VCaP (cell line): ENCODE data around the gene UBE2E1.
A peak's percentile ranks its signal among the peaks of the same experiment; 100 is the strongest.
"Not testable (repeated sequence)": the region's sequence is repeated elsewhere in the genome, so short reads cannot be mapped to it uniquely, and the experiment has no call there.

Experiments
- H3K27ac ChIP-seq: fragments of 450-650 bp; 2 replicates; pipeline ENCODE4 v1.5.1; 2017
- TF ChIP-seq, protein P1 (sequence below): fragments of 450-650 bp; conservative IDR thresholded peaks from 2 replicates; pipeline ENCODE4 v1.5.1; 2017; ENCODE audit warnings: mild to moderate bottlenecking, moderate library complexity

The UBE2E1 gene

DNA sequence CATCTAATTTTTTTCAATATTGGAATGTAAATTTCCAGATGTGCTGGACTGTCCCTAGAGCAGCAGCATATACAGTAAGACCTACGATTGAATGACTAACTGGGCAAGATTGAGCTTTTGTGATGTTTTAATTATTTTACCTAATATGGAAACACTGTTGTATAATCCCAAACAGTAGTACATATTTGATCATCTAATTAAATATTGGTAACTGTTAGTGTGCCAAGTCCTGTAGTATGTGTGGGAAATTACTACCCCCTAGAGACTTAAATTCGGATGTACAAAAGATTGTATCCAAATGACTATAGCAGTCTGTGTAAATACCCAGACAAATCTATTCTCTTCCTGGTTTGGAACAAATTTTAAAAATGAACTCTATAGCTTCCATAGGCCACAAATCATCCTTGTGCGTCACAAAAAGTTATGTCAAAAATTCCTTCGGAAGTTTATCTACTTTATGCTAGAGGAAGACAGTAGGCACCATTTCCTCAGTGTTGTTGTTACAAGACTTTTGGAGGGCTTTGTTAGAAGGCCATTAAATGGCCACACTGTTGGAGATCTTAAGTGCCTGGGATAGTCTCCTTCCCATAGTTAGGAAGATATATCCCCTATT is 69.5 kb downstream of the UBE2E1 start:
- no peak overlapping the region for H3K27ac ChIP-seq
- TF ChIP-seq, protein P1, sequence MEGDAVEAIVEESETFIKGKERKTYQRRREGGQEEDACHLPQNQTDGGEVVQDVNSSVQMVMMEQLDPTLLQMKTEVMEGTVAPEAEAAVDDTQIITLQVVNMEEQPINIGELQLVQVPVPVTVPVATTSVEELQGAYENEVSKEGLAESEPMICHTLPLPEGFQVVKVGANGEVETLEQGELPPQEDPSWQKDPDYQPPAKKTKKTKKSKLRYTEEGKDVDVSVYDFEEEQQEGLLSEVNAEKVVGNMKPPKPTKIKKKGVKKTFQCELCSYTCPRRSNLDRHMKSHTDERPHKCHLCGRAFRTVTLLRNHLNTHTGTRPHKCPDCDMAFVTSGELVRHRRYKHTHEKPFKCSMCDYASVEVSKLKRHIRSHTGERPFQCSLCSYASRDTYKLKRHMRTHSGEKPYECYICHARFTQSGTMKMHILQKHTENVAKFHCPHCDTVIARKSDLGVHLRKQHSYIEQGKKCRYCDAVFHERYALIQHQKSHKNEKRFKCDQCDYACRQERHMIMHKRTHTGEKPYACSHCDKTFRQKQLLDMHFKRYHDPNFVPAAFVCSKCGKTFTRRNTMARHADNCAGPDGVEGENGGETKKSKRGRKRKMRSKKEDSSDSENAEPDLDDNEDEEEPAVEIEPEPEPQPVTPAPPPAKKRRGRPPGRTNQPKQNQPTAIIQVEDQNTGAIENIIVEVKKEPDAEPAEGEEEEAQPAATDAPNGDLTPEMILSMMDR: no peak

DNA sequence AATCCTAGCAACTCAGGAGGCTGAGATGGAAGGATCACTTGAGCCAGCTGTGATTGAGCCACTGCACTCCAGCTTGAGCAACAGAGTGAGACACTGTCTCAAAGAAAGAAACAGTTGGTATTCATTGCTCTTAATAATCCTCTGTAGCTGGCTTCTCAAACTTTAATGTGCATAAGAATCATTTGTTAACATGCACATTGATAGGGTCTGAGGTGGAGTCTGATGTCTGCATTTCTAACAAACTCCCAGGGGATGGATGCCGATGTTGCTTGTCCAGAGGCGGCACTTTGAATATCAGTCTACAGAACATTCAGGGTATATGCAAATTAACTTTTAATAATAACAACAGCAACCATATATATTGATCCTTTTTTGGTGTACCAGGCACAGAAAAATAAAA is 71.2 kb downstream of the UBE2E1 start:
- no peak overlapping the region for H3K27ac ChIP-seq
- TF ChIP-seq, protein P1: no peak

DNA sequence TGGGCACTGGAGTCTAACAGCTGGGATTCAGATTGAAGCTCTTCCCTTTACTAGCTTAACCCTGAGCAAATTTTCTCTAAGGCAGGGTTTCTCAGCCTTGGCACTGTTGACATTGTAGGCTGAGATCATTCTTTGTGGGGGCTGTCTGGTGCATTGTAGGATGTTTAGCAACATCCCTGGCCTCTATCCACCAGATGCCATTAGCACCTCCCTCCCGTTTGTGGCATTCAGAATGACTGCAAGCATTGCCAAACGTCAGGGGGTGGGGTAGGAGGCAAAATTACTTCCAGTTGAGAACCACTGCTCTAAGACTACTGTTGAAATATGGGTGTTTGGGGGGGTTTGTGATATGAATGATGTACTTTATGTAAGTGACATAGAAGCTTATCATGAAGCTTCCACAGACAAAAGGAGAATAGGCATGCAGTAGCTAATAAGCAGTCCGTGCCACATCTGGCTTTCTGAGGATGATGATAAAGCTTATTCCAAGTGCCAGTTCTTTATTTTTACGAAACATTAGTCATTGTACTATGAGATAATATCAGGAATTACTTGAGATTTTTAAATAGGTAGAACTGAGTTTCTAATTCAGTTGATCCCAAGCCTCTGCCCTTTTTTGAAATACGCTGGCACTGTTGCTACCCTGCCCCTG is 71.7 kb downstream of the UBE2E1 start:
- H3K27ac ChIP-seq: no peak overlapping the region
- TF ChIP-seq, protein P1: no peak

DNA sequence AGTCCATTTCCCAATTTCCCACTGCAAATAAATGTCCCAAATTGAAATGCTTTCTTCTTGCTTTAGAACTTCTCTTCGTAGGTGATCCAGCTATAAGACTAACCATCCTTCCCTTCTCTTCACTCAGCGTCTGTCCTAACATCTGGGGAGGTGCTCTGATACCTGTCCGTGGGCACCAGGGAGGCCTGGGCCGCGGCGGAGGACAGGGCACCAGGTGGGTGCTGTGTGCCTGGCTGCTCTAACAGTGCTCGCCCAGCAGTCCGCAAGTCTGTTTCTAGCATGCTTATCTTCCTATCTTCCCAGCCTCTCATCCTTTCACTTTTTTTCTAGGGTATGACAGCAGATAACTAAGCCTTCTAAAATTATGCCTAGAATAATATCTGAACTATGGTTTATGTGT is 73.7 kb downstream of the UBE2E1 start:
- TF ChIP-seq, protein P1: no peak
- peak overlapping the region; percentile 34 for H3K27ac ChIP-seq

DNA sequence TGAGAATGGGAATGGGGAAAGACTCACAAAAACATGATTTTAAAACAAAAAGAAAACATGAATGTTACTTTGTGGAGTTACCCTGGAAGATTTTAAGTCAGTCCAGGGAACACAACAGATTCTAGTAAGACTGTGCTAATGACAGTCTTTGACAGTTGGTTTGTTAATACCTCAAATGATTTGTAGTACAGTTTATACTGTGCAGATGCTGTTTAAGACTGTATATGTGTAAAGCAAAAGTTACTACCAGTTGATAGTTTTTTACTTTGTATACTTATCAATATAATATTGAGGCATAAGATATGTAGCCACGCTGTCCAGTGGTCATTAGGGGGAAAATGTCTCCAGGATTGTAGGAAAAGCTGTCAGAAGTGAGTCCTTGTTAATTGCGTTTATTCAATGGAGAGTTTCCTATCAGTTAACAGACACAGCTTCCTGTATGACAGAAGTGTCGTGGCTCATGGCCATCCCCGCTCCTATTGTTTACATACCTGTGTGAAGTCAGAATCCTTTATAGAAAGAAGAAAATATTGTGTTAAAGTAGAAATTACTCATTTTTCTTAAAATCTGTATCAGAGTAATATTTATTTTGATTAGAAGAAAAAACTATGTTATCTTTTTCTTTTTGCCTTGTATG is 75.1 kb downstream of the UBE2E1 start:
- TF ChIP-seq, protein P1: no peak

DNA sequence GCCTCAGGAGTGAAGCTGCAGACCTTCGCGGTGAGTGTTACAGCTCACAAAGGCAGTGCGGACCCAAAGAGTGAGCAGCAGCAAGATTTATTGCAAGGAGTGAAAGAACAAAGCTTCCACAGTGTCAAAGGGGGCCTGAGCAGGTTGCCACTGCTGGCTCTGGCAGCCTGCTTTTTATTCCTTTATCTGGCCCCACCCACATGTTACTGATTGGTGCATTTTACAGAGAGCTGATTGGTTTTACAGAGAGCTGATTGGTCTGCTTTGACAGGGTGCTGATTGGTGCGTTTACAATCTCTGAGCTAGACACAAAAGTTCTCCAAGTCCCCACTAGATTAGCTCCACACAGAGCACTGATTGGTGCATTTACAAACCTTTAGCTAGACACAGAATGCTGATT is 76.2 kb downstream of the UBE2E1 start:
- not testable (repeated sequence) for H3K27ac ChIP-seq

More for the DNA sequence above, 75.1 kb downstream of the UBE2E1 start:
- peak overlapping the region; percentile 34 for H3K27ac ChIP-seq

DNA sequence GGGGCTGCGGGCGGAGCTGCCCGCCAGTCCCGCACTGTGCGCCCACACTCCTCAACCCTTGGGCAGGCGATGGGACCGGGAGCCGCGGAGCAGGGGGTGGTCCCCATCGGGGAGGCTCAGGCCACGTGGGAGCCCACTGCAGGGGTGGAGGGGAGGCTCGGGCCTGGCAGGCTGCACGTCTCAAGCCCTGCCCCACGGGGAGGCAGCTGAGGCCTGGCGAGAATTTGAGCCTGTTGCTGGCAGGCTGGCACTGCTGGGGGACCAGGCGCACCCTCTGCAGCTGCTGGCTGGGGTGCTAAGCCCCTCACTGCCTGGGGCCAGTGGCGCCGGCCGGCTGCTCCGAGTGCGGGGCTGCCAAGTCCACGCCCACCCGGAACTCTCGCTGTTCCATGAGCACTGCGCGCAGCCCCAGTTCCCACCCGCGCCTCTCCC is 76.7 kb downstream of the UBE2E1 start:
- no peak overlapping the region for H3K27ac ChIP-seq
- TF ChIP-seq, protein P1: no peak

DNA sequence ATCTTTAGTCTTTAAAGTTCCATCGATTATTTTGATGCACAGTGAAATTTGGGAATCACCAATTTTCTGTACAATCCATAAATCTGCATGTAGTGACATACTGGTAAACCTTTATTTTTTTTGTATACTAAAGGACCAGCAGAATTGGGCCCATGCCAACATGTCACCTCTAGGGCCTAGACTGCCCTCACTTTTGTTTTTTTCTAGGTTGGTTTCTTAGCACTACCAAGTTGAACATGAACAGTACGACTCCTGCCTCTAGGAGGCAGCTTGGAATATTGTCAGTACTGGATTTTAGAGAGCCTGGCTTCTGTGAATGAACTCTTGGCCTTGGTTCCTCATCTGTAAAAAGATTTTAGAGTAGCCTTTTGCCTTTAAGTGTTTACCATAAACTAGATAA is 78.7 kb downstream of the UBE2E1 start:
- no peak overlapping the region for H3K27ac ChIP-seq
- TF ChIP-seq, protein P1: no peak
